Umbilical cord (tissue), 2 donors: ENCODE results near the gene MEIOSIN. TPM values are rescaled to one million over a fixed set of nuclear protein-coding genes. Genes with fewer than 3 reads are reported as not detected.
"Not testable (repeated sequence)": the region's sequence is repeated elsewhere in the genome, so short reads cannot be mapped to it uniquely, and the experiment has no call there.

Source experiments
- DNase-seq: peaks from one replicate; pipeline ENCODE4 v3.0.0-alpha.2; 2015; ENCODE audit warnings: low spot score
- total RNA-seq: library from RNA; depleted of rRNA; stranded (reverse); fragments of >200 nt; gene quantifications from one replicate; pipeline ENCODE4 v1.2.3, GENCODE V29; 2014; ENCODE audit warnings: low replicate concordance; ENCODE audit not compliant: insufficient read depth

The MEIOSIN gene
- total RNA-seq, 1 donor from 2014 or later = not detected

GRCh38 chr19:45780448-45781213 lies 47.4 kb downstream of the MEIOSIN start:
- no peak for DNase-seq

GRCh38 chr19:45781214-45782161 lies 48.2 kb downstream of the MEIOSIN start:
- no peak for DNase-seq

- peak; percentile 79 for DNase-seq
These were observed 49.0 kb downstream of the MEIOSIN start, which contains the start of gene DMPK for GRCh38 chr19:45782162-45782691. Gene DMPK (minus strand): TSS chr19:45782490. CDS start chr19:45782352, 138 bp downstream.

- peak; percentile 91 for DNase-seq
These were observed 49.9 kb downstream of the MEIOSIN start for GRCh38 chr19:45782820-45783785.

- no peak for DNase-seq
These were observed 50.9 kb downstream of the MEIOSIN start for GRCh38 chr19:45784096-45784495.

- no peak for DNase-seq
These were observed 51.9 kb downstream of the MEIOSIN start for GRCh38 chr19:45785097-45785496.

GRCh38 chr19:45785781-45786532 lies 52.7 kb downstream of the MEIOSIN start:
- no peak for DNase-seq

GRCh38 chr19:45786533-45786894 lies 53.3 kb downstream of the MEIOSIN start:
- DNase-seq = no peak

GRCh38 chr19:45789035-45789786 lies 56.0 kb downstream of the MEIOSIN start:
- no peak for DNase-seq

- no peak for DNase-seq
These were observed 57.7 kb downstream of the MEIOSIN start for GRCh38 chr19:45790942-45791341.

GRCh38 chr19:45791744-45792469 lies 58.7 kb downstream of the MEIOSIN start:
- no peak for DNase-seq

- DNase-seq = peak; percentile 99
These were observed 59.4 kb downstream of the MEIOSIN start, which contains the start of gene DMWD for GRCh38 chr19:45792470-45793177. Gene DMWD (minus strand): TSS chr19:45792845. CDS start chr19:45792756, 89 bp downstream.

- DNase-seq = no peak
These were observed 59.9 kb downstream of the MEIOSIN start for GRCh38 chr19:45793178-45793564.

GRCh38 chr19:45793876-45794275 lies 60.6 kb downstream of the MEIOSIN start:
- no peak for DNase-seq

- DNase-seq = no peak
These were observed 61.4 kb downstream of the MEIOSIN start for GRCh38 chr19:45794627-45795026.

- peak; percentile 79 for DNase-seq
These were observed 65.8 kb downstream of the MEIOSIN start for GRCh38 chr19:45798995-45799517.

- DNase-seq = not testable (repeated sequence)
These were observed 66.3 kb downstream of the MEIOSIN start for GRCh38 chr19:45799541-45799940.

GRCh38 chr19:45800070-45800553 lies 66.9 kb downstream of the MEIOSIN start:
- no peak for DNase-seq
